ENCODE results near the gene GLT1D1.

DNA sequence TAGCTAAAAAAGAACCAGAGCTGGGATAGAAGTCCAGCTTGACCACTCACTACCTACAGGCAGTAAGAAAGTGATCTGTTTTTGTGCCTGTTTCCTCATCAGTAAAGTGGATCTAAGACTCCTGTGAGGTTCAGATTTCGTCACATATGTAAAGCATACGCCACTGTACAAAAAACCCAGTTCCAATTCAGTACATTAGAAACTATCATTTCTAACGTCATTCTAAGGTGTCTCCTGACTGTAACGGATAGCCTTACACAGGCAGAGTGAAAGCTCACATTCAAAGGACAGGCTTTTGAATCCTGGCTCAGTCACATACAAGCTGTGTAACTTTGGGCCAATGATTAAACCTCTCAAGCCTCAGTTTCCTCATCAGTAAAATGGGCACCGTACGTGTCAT, 33.0 kb upstream of the GLT1D1 start:
- no peak for TF ChIP-seq SIN3A (conservative IDR thresholded peaks at IDR 0.05 in 1 of 2, IDR thresholded peaks at IDR 0.05 in 1 of 2; ENCODE audit: low read depth in 1 of 2, low read length in 2 of 2)
- TF ChIP-seq POLR2A (IDR thresholded peaks at IDR 0.05; ENCODE audit: control extremely low read depth in 1 of 2, low read depth in 2 of 2, low read length in 2 of 2), result no peak
- TF ChIP-seq CTCF (IDR thresholded peaks at IDR 0.05; ENCODE audit: control extremely low read depth in 1 of 3, insufficient read depth in 1 of 3, low read depth in 1 of 3, low read length in 3 of 3), result no peak
- no peak for TF ChIP-seq RFX5 (IDR thresholded peaks at IDR 0.05; ENCODE audit: borderline replicate concordance, low read depth, low read length)
- TF ChIP-seq POLR2AphosphoS5 (IDR thresholded peaks at IDR 0.05; ENCODE audit: low read depth, low read length), result no peak
- no peak for TF ChIP-seq POU5F1 (IDR thresholded peaks at IDR 0.05; ENCODE audit: low read depth, low read length)
- TF ChIP-seq ASH2L (IDR thresholded peaks at IDR 0.05; ENCODE audit: low read length), result no peak
- TF ChIP-seq NRF1 (IDR thresholded peaks at IDR 0.05; ENCODE audit: low read depth, low read length), result no peak
- TF ChIP-seq CHD1 (IDR thresholded peaks at IDR 0.05; ENCODE audit: low read depth, low read length), result no peak
- TF ChIP-seq SRF (IDR thresholded peaks at IDR 0.05; ENCODE audit: low read depth, low read length), result no peak
- TF ChIP-seq EZH2 (IDR thresholded peaks at IDR 0.05; ENCODE audit: low read depth, low read length, severe bottlenecking), result no peak
- TF ChIP-seq EP300 (IDR thresholded peaks at IDR 0.05; ENCODE audit: borderline replicate concordance in 1 of 2, low read depth in 2 of 2, low read length in 2 of 2), result no peak

All from H1 (cell line).